CD4-positive, alpha-beta T cell treated with Interferon alpha-2 for 1 hour (primary cell): ENCODE results near the gene CLDN34.

Source experiments
- DNase-seq, 2 donors: peaks; one replicate each; pipeline ENCODE4 v3.0.0-alpha.2; 2020 to 2022

CLDN34 gene

GRCh38 chrX:9966775-9967408 is at the start of gene CLDN34:
TSS of gene CLDN34 (plus strand) at chrX:9967358. CDS start at chrX:9967358, 0 bp downstream.
- DNase-seq = no peak

GRCh38 chrX:9917861-9918260 is 49.3 kb upstream of the CLDN34 start:
- DNase-seq = no peak

- DNase-seq = no peak
These were observed 47.5 kb upstream of the CLDN34 start for GRCh38 chrX:9919632-9920172.

- DNase-seq = no peak
These were observed 45.8 kb upstream of the CLDN34 start for GRCh38 chrX:9921407-9921806.

GRCh38 chrX:9923357-9923756 is 43.8 kb upstream of the CLDN34 start:
- DNase-seq = no peak

GRCh38 chrX:9926002-9926401 is 41.2 kb upstream of the CLDN34 start:
- no peak for DNase-seq

GRCh38 chrX:9927698-9928482 is 39.3 kb upstream of the CLDN34 start:
- DNase-seq = no peak

- no peak for DNase-seq
These were observed 31.7 kb upstream of the CLDN34 start for GRCh38 chrX:9935436-9935835.

GRCh38 chrX:9937761-9938160 is 29.4 kb upstream of the CLDN34 start:
- DNase-seq = no peak

- no peak for DNase-seq
These were observed 28.6 kb upstream of the CLDN34 start for GRCh38 chrX:9938516-9938915.

- no peak for DNase-seq
These were observed 26.7 kb upstream of the CLDN34 start for GRCh38 chrX:9940421-9940820.

GRCh38 chrX:9942086-9942485 is 25.1 kb upstream of the CLDN34 start:
- peak; percentile 20 to 35 for DNase-seq

GRCh38 chrX:9943420-9943819 is 23.7 kb upstream of the CLDN34 start:
- DNase-seq = no peak

GRCh38 chrX:9947131-9947794 is 19.9 kb upstream of the CLDN34 start:
- DNase-seq = no peak

- no peak for DNase-seq
These were observed 18.8 kb upstream of the CLDN34 start for GRCh38 chrX:9948406-9948805.

GRCh38 chrX:9952300-9952699 is 14.9 kb upstream of the CLDN34 start:
- DNase-seq = no peak

- DNase-seq = no peak
These were observed 13.8 kb upstream of the CLDN34 start for GRCh38 chrX:9953396-9953795.

- no peak for DNase-seq
These were observed 11.7 kb upstream of the CLDN34 start for GRCh38 chrX:9955506-9955905.

- no peak for DNase-seq
These were observed 9.4 kb upstream of the CLDN34 start for GRCh38 chrX:9957743-9958142.

- no peak for DNase-seq
These were observed 9.0 kb upstream of the CLDN34 start for GRCh38 chrX:9958183-9958582.

- no peak for DNase-seq
These were observed 5.4 kb upstream of the CLDN34 start for GRCh38 chrX:9961750-9962149.

- no peak for DNase-seq
These were observed 10.5 kb downstream of the CLDN34 start for GRCh38 chrX:9977635-9978034.

- no peak for DNase-seq
These were observed 13.2 kb downstream of the CLDN34 start for GRCh38 chrX:9980401-9980800.

- DNase-seq = no peak
These were observed 13.8 kb downstream of the CLDN34 start for GRCh38 chrX:9980927-9981326.
